ENCODE measurements around the gene TRPV5.

- no peak for TF ChIP-seq CHD1 (IDR thresholded peaks at IDR 0.05; ENCODE audit: low read depth, low read length)
- TF ChIP-seq CTCF (conservative IDR thresholded peaks at IDR 0.05; ENCODE audit: low read depth, low read length), result no peak
- TF ChIP-seq POLR2A (IDR thresholded peaks at IDR 0.05; ENCODE audit: low read depth, low read length), result no peak
- TF ChIP-seq RAD21 (IDR thresholded peaks at IDR 0.05; ENCODE audit: low read length), result no peak
- TF ChIP-seq USF2 (IDR thresholded peaks at IDR 0.05; ENCODE audit: low read depth, low read length), result no peak
- no peak for TF ChIP-seq MAFK (IDR thresholded peaks at IDR 0.05; ENCODE audit: low read depth, low read length)
- TF ChIP-seq MAZ (IDR thresholded peaks at IDR 0.05; ENCODE audit: borderline replicate concordance, low read depth, low read length), result no peak
- TF ChIP-seq RFX5 (IDR thresholded peaks at IDR 0.05; ENCODE audit: low read depth, low read length), result no peak
- TF ChIP-seq MXI1 (IDR thresholded peaks at IDR 0.05; ENCODE audit: borderline replicate concordance, low read depth, low read length), result no peak
- no peak for TF ChIP-seq RCOR1 (IDR thresholded peaks at IDR 0.05; ENCODE audit: insufficient replicate concordance, low read length)
- TF ChIP-seq BHLHE40 (IDR thresholded peaks at IDR 0.05; ENCODE audit: low read depth, low read length), result no peak
- no peak for TF ChIP-seq ELK1 (IDR thresholded peaks at IDR 0.05; ENCODE audit: borderline replicate concordance, low read depth, low read length)
- TF ChIP-seq CEBPB (IDR thresholded peaks at IDR 0.05; ENCODE audit: low read depth, low read length), result no peak
These were observed 74.1 kb downstream of the TRPV5 start for GRCh38 chr7:142859411-142859810.
